ENCODE results near the gene VSTM2L.

The VSTM2L gene

GRCh38 chr20:37901654-37902503 lies 1.0 kb upstream of the VSTM2L start:
- peaks cover 20% of the 10 kb centered on the region for H3K27me3 Mint-ChIP-seq
- H3K9me3 Mint-ChIP-seq: no peaks in the 10 kb centered on the region
- H3K27ac Mint-ChIP-seq: no peak overlapping the region
- peak; percentile 66 for ATAC-seq (ENCODE audit: low read depth)
- H3K4me3 Mint-ChIP-seq: peak overlapping the region; percentile 67
- no peak for DNase-seq (ENCODE audit: low spot score in 2 of 2)
- peaks cover 5% of the 10 kb centered on the region for H3K36me3 Mint-ChIP-seq
- H3K4me1 Mint-ChIP-seq: peaks cover 17% of the 10 kb centered on the region

- H3K36me3 Mint-ChIP-seq: peaks cover 5% of the 10 kb centered on the region
- peaks cover 20% of the 10 kb centered on the region for H3K27me3 Mint-ChIP-seq
- ATAC-seq (ENCODE audit: low read depth) (peak; percentile 27), DNase-seq (ENCODE audit: low spot score in 2 of 2) (no peak)
- H3K9me3 Mint-ChIP-seq: no peaks in the 10 kb centered on the region
- H3K27ac Mint-ChIP-seq: no peak overlapping the region
- peaks cover 17% of the 10 kb centered on the region for H3K4me1 Mint-ChIP-seq
- H3K4me3 Mint-ChIP-seq: peak overlapping the region; percentile 91
Observed at GRCh38 chr20:37903317-37904007, 535 bp downstream of the VSTM2L start.

- Mint-ChIP-seq H3K4me3 (peak overlapping the region; percentile 91), H3K27me3 (peaks cover 25% of the 10 kb centered on the region), H3K4me1 (peaks cover 17% of the 10 kb centered on the region), H3K27ac (no peak overlapping the region), H3K36me3 (peaks cover 5% of the 10 kb centered on the region), H3K9me3 (no peaks in the 10 kb centered on the region)
- no peak for DNase-seq (ENCODE audit: low spot score in 2 of 2)
- no peak for ATAC-seq (ENCODE audit: low read depth)
Observed at GRCh38 chr20:37904008-37904642, 1.2 kb downstream of the VSTM2L start.

- Mint-ChIP-seq H3K27me3 (peaks cover 25% of the 10 kb centered on the region), H3K4me1 (peaks cover 17% of the 10 kb centered on the region), H3K9me3 (no peaks in the 10 kb centered on the region), H3K4me3 (peak overlapping the region; percentile 21), H3K27ac (no peak overlapping the region), H3K36me3 (peaks cover 5% of the 10 kb centered on the region)
- DNase-seq (ENCODE audit: low spot score in 2 of 2): no peak
- ATAC-seq (ENCODE audit: low read depth): no peak
Observed at GRCh38 chr20:37904845-37905373, 2.0 kb downstream of the VSTM2L start.

GRCh38 chr20:37905671-37906613 lies 3.0 kb downstream of the VSTM2L start:
- Mint-ChIP-seq H3K9me3 (no peaks in the 10 kb centered on the region), H3K4me1 (peaks cover 17% of the 10 kb centered on the region), H3K4me3 (no peak overlapping the region), H3K36me3 (peaks cover 5% of the 10 kb centered on the region), H3K27me3 (peaks cover 23% of the 10 kb centered on the region), H3K27ac (no peak overlapping the region)
- ATAC-seq (ENCODE audit: low read depth): no peak
- no peak for DNase-seq (ENCODE audit: low spot score in 2 of 2)

- H3K27ac Mint-ChIP-seq: no peak overlapping the region
- H3K4me1 Mint-ChIP-seq: peaks cover 12% of the 10 kb centered on the region
- no peak for ATAC-seq (ENCODE audit: low read depth)
- no peaks in the 10 kb centered on the region for H3K9me3 Mint-ChIP-seq
- DNase-seq (ENCODE audit: low spot score in 2 of 2): no peak
- peaks cover 3% of the 10 kb centered on the region for H3K36me3 Mint-ChIP-seq
- H3K4me3 Mint-ChIP-seq: no peak overlapping the region
- H3K27me3 Mint-ChIP-seq: peaks cover 13% of the 10 kb centered on the region
Observed at GRCh38 chr20:37907330-37907676, 4.4 kb downstream of the VSTM2L start.

- peaks cover 12% of the 10 kb centered on the region for H3K4me1 Mint-ChIP-seq
- ATAC-seq (ENCODE audit: low read depth): no peak
- H3K27ac Mint-ChIP-seq: no peak overlapping the region
- H3K36me3 Mint-ChIP-seq: peaks cover 3% of the 10 kb centered on the region
- DNase-seq (ENCODE audit: low spot score in 2 of 2): no peak
- no peak overlapping the region for H3K4me3 Mint-ChIP-seq
- H3K9me3 Mint-ChIP-seq: no peaks in the 10 kb centered on the region
- H3K27me3 Mint-ChIP-seq: peaks cover 15% of the 10 kb centered on the region
Observed at GRCh38 chr20:37907677-37908401, 4.9 kb downstream of the VSTM2L start.

- H3K27me3 Mint-ChIP-seq: peaks cover 15% of the 10 kb centered on the region
- no peak for DNase-seq (ENCODE audit: low spot score in 2 of 2)
- H3K4me1 Mint-ChIP-seq: peaks cover 18% of the 10 kb centered on the region
- no peak overlapping the region for H3K27ac Mint-ChIP-seq
- H3K36me3 Mint-ChIP-seq: no peaks in the 10 kb centered on the region
- H3K4me3 Mint-ChIP-seq: no peak overlapping the region
- no peak for ATAC-seq (ENCODE audit: low read depth)
- H3K9me3 Mint-ChIP-seq: no peaks in the 10 kb centered on the region
Observed at GRCh38 chr20:37911261-37911660, 8.3 kb downstream of the VSTM2L start.

- H3K36me3 Mint-ChIP-seq: no peaks in the 10 kb centered on the region
- H3K9me3 Mint-ChIP-seq: no peaks in the 10 kb centered on the region
- peaks cover 18% of the 10 kb centered on the region for H3K4me1 Mint-ChIP-seq
- no peak overlapping the region for H3K27ac Mint-ChIP-seq
- H3K27me3 Mint-ChIP-seq: peaks cover 17% of the 10 kb centered on the region
- no peak overlapping the region for H3K4me3 Mint-ChIP-seq
- DNase-seq (ENCODE audit: low spot score in 2 of 2): no peak
- peak; percentile 64 for ATAC-seq (ENCODE audit: low read depth)
Observed at GRCh38 chr20:37911838-37912281, 8.9 kb downstream of the VSTM2L start.

- no peaks in the 10 kb centered on the region for H3K36me3 Mint-ChIP-seq
- H3K4me1 Mint-ChIP-seq: peaks cover 18% of the 10 kb centered on the region
- no peaks in the 10 kb centered on the region for H3K9me3 Mint-ChIP-seq
- DNase-seq (ENCODE audit: low spot score in 2 of 2) (no peak), ATAC-seq (ENCODE audit: low read depth) (no peak)
- no peak overlapping the region for H3K4me3 Mint-ChIP-seq
- H3K27me3 Mint-ChIP-seq: peaks cover 17% of the 10 kb centered on the region
- no peak overlapping the region for H3K27ac Mint-ChIP-seq
Observed at GRCh38 chr20:37912874-37913273, 9.9 kb downstream of the VSTM2L start.

- DNase-seq (ENCODE audit: low spot score in 2 of 2) (no peak), ATAC-seq (ENCODE audit: low read depth) (no peak)
- Mint-ChIP-seq H3K27ac (no peak overlapping the region), H3K36me3 (no peaks in the 10 kb centered on the region), H3K27me3 (peaks cover 15% of the 10 kb centered on the region), H3K9me3 (no peaks in the 10 kb centered on the region), H3K4me3 (peak overlapping the region; percentile 5), H3K4me1 (peaks cover 18% of the 10 kb centered on the region)
Observed at GRCh38 chr20:37913567-37914366, 10.8 kb downstream of the VSTM2L start.

GRCh38 chr20:37914367-37914671 lies 11.4 kb downstream of the VSTM2L start:
- ATAC-seq (ENCODE audit: low read depth) (no peak), DNase-seq (ENCODE audit: low spot score in 2 of 2) (no peak)
- Mint-ChIP-seq H3K27me3 (peaks cover 12% of the 10 kb centered on the region), H3K9me3 (no peaks in the 10 kb centered on the region), H3K4me1 (peaks cover 18% of the 10 kb centered on the region), H3K4me3 (peak overlapping the region; percentile 71), H3K36me3 (no peaks in the 10 kb centered on the region), H3K27ac (no peak overlapping the region)
